ENCODE measurements around the gene MYLK4.
"Not testable (repeated sequence)": the region's sequence is repeated elsewhere in the genome, so short reads cannot be mapped to it uniquely, and the experiment has no call there.

The MYLK4 gene

GRCh38 chr6:2777249-2777648 lies 26.5 kb upstream of the MYLK4 start:
- no peak for DNase-seq

- no peak for DNase-seq
Measured at GRCh38 chr6:2775003-2775402, 24.3 kb upstream of the MYLK4 start.

- DNase-seq = no peak
Measured at GRCh38 chr6:2773449-2773848, 22.7 kb upstream of the MYLK4 start.

- DNase-seq = no peak
Measured at GRCh38 chr6:2772840-2773239, 22.1 kb upstream of the MYLK4 start.

- DNase-seq = peak in 2 of 3 experiments; percentile 16 to 49
Measured at GRCh38 chr6:2771079-2771478, 20.4 kb upstream of the MYLK4 start.

GRCh38 chr6:2770171-2770570 lies 19.4 kb upstream of the MYLK4 start:
- peak in 2 of 3 experiments; percentile 14 to 37 for DNase-seq

- no peak for DNase-seq
Measured at GRCh38 chr6:2768696-2769095, 18.0 kb upstream of the MYLK4 start.

GRCh38 chr6:2767657-2768524 lies 17.2 kb upstream of the MYLK4 start:
- DNase-seq = no peak

GRCh38 chr6:2766767-2767656 lies 16.3 kb upstream of the MYLK4 start:
- DNase-seq = peak in 1 of 3 experiments; percentile 34

- peak; percentile 54 to 82 (median 67) for DNase-seq
Measured at GRCh38 chr6:2765896-2766766, 15.4 kb upstream of the MYLK4 start.

GRCh38 chr6:2765166-2765895 lies 14.6 kb upstream of the MYLK4 start, which contains the start of gene WRNIP1:
Gene WRNIP1, plus strand, starts transcription at chr6:2765393. Its CDS starts 230 bp downstream, at chr6:2765623.
- peak; percentile 98 to 99 (median 99) for DNase-seq

- peak; percentile 70 to 89 (median 80) for DNase-seq
Measured at GRCh38 chr6:2764610-2765165, 14.0 kb upstream of the MYLK4 start.

- peak in 2 of 3 experiments; percentile 39 to 75 for DNase-seq
Measured at GRCh38 chr6:2763876-2764540, 13.3 kb upstream of the MYLK4 start.

- DNase-seq = no peak
Measured at GRCh38 chr6:2763345-2763841, 12.7 kb upstream of the MYLK4 start.

GRCh38 chr6:2762868-2763267 lies 12.1 kb upstream of the MYLK4 start:
- DNase-seq = not testable (repeated sequence)

- DNase-seq = no peak
Measured at GRCh38 chr6:2760882-2761842, 10.4 kb upstream of the MYLK4 start.

- DNase-seq = no peak
Measured at GRCh38 chr6:2758980-2759379, 8.3 kb upstream of the MYLK4 start.

- DNase-seq = no peak
Measured at GRCh38 chr6:2756687-2757224, 6.0 kb upstream of the MYLK4 start.

- DNase-seq = no peak
Measured at GRCh38 chr6:2756241-2756640, 5.5 kb upstream of the MYLK4 start.

All from NCI-H1417 (cell line).